ENCODE data around the gene ZP3. TPM values are rescaled to one million over a fixed set of nuclear protein-coding genes. Genes with fewer than 3 reads are reported as not detected.

ZP3 gene
- total RNA-seq, 1 experiment from 2014 or later = 23.3 TPM

DNA sequence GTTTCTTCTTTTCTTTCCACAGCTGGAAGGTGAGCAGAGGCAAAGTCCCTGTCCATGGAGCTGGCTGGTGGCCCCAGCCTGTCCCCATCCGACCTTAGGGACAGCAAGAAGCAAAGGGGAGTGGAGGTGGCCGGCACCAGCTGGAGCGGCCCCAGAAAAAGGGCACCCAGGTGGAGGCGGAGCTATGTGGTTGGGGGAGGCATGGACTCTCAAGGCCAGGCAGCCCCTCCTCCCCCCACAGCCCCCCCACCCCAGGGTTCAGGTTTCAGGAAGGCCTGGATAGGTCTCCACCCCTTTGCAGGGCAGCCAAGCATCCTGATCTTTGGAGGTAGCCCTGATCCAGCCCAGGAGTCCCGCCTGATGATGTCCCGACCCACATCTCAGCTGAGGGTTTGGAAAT is 15.2 kb upstream of the ZP3 start, which contains the start of gene SSC4D:
Gene SSC4D (minus strand): TSS at position 161 of the 400 bp plus-strand sequence. CDS start 5,258 bp downstream, outside the sequence.
- no peak for DNase-seq (ENCODE audit: low read depth, low spot score)
- no peak for ATAC-seq
- no TSS peak for BruUV-seq (replicated peaks)
- no peaks in the 10 kb centered on the region for H3K4me1 ChIP-seq (ENCODE audit: control insufficient read depth, insufficient read depth, low read length)
- CTCF ChIA-PET = no interaction called here
- no peak within 1 kb of the TSS for H3K27ac ChIP-seq (ENCODE audit: low read length)
- intact Hi-C loops (cut with micrococcal nuclease; ENCODE audit: unreplicated experiment) (no loop called here), in situ Hi-C loops (cut with HindIII; ENCODE audit: low pct_unique_long_range_greater_than_20kb, low sequenced_read_pairs) (no loop called here)
- POLR2A ChIA-PET = no interaction called here
- H3K27me3 ChIP-seq (ENCODE audit: control insufficient read depth, insufficient read depth, low read length) = no peaks in the 10 kb centered on the region
- TF ChIP-seq SIN3A (IDR thresholded peaks at IDR 0.05; ENCODE audit: borderline replicate concordance, insufficient read depth, low read depth, low read length) (no peak), REST (IDR thresholded peaks at IDR 0.05; ENCODE audit: insufficient read depth in 1 of 2, low read depth in 2 of 2, low read length in 1 of 2) (no peak), TCF7L2 (IDR thresholded peaks at IDR 0.05; ENCODE audit: low read depth, low read length) (no peak), POLR2AphosphoS5 (IDR thresholded peaks at IDR 0.05; ENCODE audit: low read depth, low read length) (no peak)
- TF ChIP-seq, protein P1, sequence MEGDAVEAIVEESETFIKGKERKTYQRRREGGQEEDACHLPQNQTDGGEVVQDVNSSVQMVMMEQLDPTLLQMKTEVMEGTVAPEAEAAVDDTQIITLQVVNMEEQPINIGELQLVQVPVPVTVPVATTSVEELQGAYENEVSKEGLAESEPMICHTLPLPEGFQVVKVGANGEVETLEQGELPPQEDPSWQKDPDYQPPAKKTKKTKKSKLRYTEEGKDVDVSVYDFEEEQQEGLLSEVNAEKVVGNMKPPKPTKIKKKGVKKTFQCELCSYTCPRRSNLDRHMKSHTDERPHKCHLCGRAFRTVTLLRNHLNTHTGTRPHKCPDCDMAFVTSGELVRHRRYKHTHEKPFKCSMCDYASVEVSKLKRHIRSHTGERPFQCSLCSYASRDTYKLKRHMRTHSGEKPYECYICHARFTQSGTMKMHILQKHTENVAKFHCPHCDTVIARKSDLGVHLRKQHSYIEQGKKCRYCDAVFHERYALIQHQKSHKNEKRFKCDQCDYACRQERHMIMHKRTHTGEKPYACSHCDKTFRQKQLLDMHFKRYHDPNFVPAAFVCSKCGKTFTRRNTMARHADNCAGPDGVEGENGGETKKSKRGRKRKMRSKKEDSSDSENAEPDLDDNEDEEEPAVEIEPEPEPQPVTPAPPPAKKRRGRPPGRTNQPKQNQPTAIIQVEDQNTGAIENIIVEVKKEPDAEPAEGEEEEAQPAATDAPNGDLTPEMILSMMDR (IDR thresholded peaks at IDR 0.05) = no peak
- H3K4me3 ChIP-seq (ENCODE audit: low read depth in 2 of 2, low read length in 2 of 2) = no peak within 1 kb of the TSS
- H3K36me3 ChIP-seq (ENCODE audit: control insufficient read depth, insufficient read depth, low read length) = no peaks in the 10 kb centered on the region
- H3K9me3 ChIP-seq (ENCODE audit: control insufficient read depth, insufficient read depth, low read depth, low read length) = no peaks in the 10 kb centered on the region

GRCh38 chr7:76411626-76412025 is 13.1 kb upstream of the ZP3 start:
- no peaks in the 10 kb centered on the region for H3K9me3 ChIP-seq (ENCODE audit: control insufficient read depth, insufficient read depth, low read depth, low read length)
- no peaks in the 10 kb centered on the region for H3K36me3 ChIP-seq (ENCODE audit: control insufficient read depth, insufficient read depth, low read length)
- no peaks in the 10 kb centered on the region for H3K4me1 ChIP-seq (ENCODE audit: control insufficient read depth, insufficient read depth, low read length)
- H3K27me3 ChIP-seq (ENCODE audit: control insufficient read depth, insufficient read depth, low read length) = no peaks in the 10 kb centered on the region
- H3K4me3 ChIP-seq (ENCODE audit: low read depth in 2 of 2, low read length in 2 of 2) = no peak overlapping the region
- no peak for ATAC-seq
- BruUV-seq (replicated peaks) = TSS peak; percentile 40
- TF ChIP-seq POLR2AphosphoS5 (IDR thresholded peaks at IDR 0.05; ENCODE audit: low read depth, low read length) (no peak), SIN3A (IDR thresholded peaks at IDR 0.05; ENCODE audit: borderline replicate concordance, insufficient read depth, low read depth, low read length) (no peak), TCF7L2 (IDR thresholded peaks at IDR 0.05; ENCODE audit: low read depth, low read length) (no peak), REST (IDR thresholded peaks at IDR 0.05; ENCODE audit: insufficient read depth in 1 of 2, low read depth in 2 of 2, low read length in 1 of 2) (no peak)
- TF ChIP-seq, protein P1 (IDR thresholded peaks at IDR 0.05) = no peak
- POLR2A ChIA-PET = no interaction called here
- in situ Hi-C loops (cut with HindIII; ENCODE audit: low pct_unique_long_range_greater_than_20kb, low sequenced_read_pairs) = no loop called here
- CTCF ChIA-PET = no interaction called here
- DNase-seq (ENCODE audit: low read depth, low spot score) = no peak
- intact Hi-C loops (cut with micrococcal nuclease; ENCODE audit: unreplicated experiment) = no loop called here
- H3K27ac ChIP-seq (ENCODE audit: low read length) = no peak overlapping the region
